Measurements from ENCODE around the gene ABHD11.

GRCh38 chr7:73778801-73779389, 40.3 kb upstream of the ABHD11 start:
- TF ChIP-seq, protein P1, sequence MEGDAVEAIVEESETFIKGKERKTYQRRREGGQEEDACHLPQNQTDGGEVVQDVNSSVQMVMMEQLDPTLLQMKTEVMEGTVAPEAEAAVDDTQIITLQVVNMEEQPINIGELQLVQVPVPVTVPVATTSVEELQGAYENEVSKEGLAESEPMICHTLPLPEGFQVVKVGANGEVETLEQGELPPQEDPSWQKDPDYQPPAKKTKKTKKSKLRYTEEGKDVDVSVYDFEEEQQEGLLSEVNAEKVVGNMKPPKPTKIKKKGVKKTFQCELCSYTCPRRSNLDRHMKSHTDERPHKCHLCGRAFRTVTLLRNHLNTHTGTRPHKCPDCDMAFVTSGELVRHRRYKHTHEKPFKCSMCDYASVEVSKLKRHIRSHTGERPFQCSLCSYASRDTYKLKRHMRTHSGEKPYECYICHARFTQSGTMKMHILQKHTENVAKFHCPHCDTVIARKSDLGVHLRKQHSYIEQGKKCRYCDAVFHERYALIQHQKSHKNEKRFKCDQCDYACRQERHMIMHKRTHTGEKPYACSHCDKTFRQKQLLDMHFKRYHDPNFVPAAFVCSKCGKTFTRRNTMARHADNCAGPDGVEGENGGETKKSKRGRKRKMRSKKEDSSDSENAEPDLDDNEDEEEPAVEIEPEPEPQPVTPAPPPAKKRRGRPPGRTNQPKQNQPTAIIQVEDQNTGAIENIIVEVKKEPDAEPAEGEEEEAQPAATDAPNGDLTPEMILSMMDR (IDR thresholded peaks at IDR 0.05) = no peak
- no peak for TF ChIP-seq EP300 (IDR thresholded peaks at IDR 0.05)

All from gastroesophageal sphincter (tissue), 3 donors.